ENCODE results near the gene TUBB. TPM values are rescaled to one million over a fixed set of nuclear protein-coding genes. Genes with fewer than 3 reads are reported as not detected.

Gene TUBB
- total RNA-seq, 2 experiments from 2014 or later = 1,244 to 1,346 TPM

Small RNAs within 50 kb of the gene (small RNA-seq; reads per million reads assigned to genes)
- gene RF00019 (not detected), gene RN7SL353P (not detected)

Other genes starting within 250 kb of the TUBB start
- 131 and 156 TPM in 2 replicates for gene HLA-E, start 230.8 kb upstream of the TUBB start, total RNA-seq (2014; rRNA removed; shearing (Covaris generic))
- 123 and 151 TPM in 2 replicates for gene HLA-E, start 230.8 kb upstream of the TUBB start, total RNA-seq (2022)
- gene GNL1, start 163.9 kb upstream of the TUBB start, total RNA-seq (2014; rRNA removed; shearing (Covaris generic)) = 51.2 and 66.4 TPM in 2 replicates
- 114 and 116 TPM in 2 replicates for gene GNL1, start 163.9 kb upstream of the TUBB start, total RNA-seq (2022)
- gene PRR3, start 163.1 kb upstream of the TUBB start, total RNA-seq (2014; rRNA removed; shearing (Covaris generic)) = 16.7 and 25.2 TPM in 2 replicates
- 34.9 and 36.3 TPM in 2 replicates for gene PRR3, start 163.1 kb upstream of the TUBB start, total RNA-seq (2022)
- 53.0 and 126 TPM in 2 replicates for gene ABCF1, start 148.9 kb upstream of the TUBB start, total RNA-seq (2014; rRNA removed; shearing (Covaris generic))
- 83.1 and 86.7 TPM in 2 replicates for gene ABCF1, start 148.9 kb upstream of the TUBB start, total RNA-seq (2022)
- 103 and 126 TPM in 2 replicates for gene PPP1R10, start 103.1 kb upstream of the TUBB start, total RNA-seq (2014; rRNA removed; shearing (Covaris generic))
- gene PPP1R10, start 103.1 kb upstream of the TUBB start, total RNA-seq (2022) = 150 and 155 TPM in 2 replicates
- gene MRPS18B, start 102.5 kb upstream of the TUBB start, total RNA-seq (2014; rRNA removed; shearing (Covaris generic)) = 44.2 and 59.0 TPM in 2 replicates
- gene MRPS18B, start 102.5 kb upstream of the TUBB start, total RNA-seq (2022) = 77.3 and 79.6 TPM in 2 replicates
- 4.7 and 10.4 TPM in 2 replicates for gene ATAT1, start 93.5 kb upstream of the TUBB start, total RNA-seq (2014; rRNA removed; shearing (Covaris generic))
- 17.8 and 19.6 TPM in 2 replicates for gene ATAT1, start 93.5 kb upstream of the TUBB start, total RNA-seq (2022)
- 9.1 and 14.7 TPM in 2 replicates for gene C6orf136, start 73.2 kb upstream of the TUBB start, total RNA-seq (2014; rRNA removed; shearing (Covaris generic))
- 26.7 and 29.5 TPM in 2 replicates for gene C6orf136, start 73.2 kb upstream of the TUBB start, total RNA-seq (2022)
- gene DHX16, start 47.3 kb upstream of the TUBB start, total RNA-seq (2014; rRNA removed; shearing (Covaris generic)) = 27.1 and 30.5 TPM in 2 replicates
- gene DHX16, start 47.3 kb upstream of the TUBB start, total RNA-seq (2022) = 32.1 and 37.5 TPM in 2 replicates
- gene PPP1R18, start 33.7 kb upstream of the TUBB start, total RNA-seq (2014; rRNA removed; shearing (Covaris generic)) = 65.2 and 66.9 TPM in 2 replicates
- 106 and 109 TPM in 2 replicates for gene PPP1R18, start 33.7 kb upstream of the TUBB start, total RNA-seq (2022)
- 13.6 and 18.6 TPM in 2 replicates for gene NRM, start 29.4 kb upstream of the TUBB start, total RNA-seq (2014; rRNA removed; shearing (Covaris generic))
- gene NRM, start 29.4 kb upstream of the TUBB start, total RNA-seq (2022) = 36.7 and 44.0 TPM in 2 replicates
- gene MDC1, start 3.1 kb upstream of the TUBB start, total RNA-seq (2014; rRNA removed; shearing (Covaris generic)) = 35.0 and 41.6 TPM in 2 replicates
- gene MDC1, start 3.1 kb upstream of the TUBB start, total RNA-seq (2022) = 107 and 133 TPM in 2 replicates
- gene FLOT1, start 22.3 kb downstream of the TUBB start, total RNA-seq (2014; rRNA removed; shearing (Covaris generic)) = 66.7 and 70.7 TPM in 2 replicates
- 108 and 117 TPM in 2 replicates for gene FLOT1, start 22.3 kb downstream of the TUBB start, total RNA-seq (2022)
- gene IER3, start 24.2 kb downstream of the TUBB start, total RNA-seq (2014; rRNA removed; shearing (Covaris generic)) = 0.51 and 2.8 TPM in 2 replicates
- gene IER3, start 24.2 kb downstream of the TUBB start, total RNA-seq (2022) = 1.3 and 1.6 TPM in 2 replicates
- gene DDR1, start 164.2 kb downstream of the TUBB start, total RNA-seq (2014; rRNA removed; shearing (Covaris generic)) = 14.0 and 15.4 TPM in 2 replicates
- gene DDR1, start 164.2 kb downstream of the TUBB start, total RNA-seq (2022) = 24.6 and 30.3 TPM in 2 replicates
- 30.5 and 38.4 TPM in 2 replicates for gene GTF2H4, start 187.9 kb downstream of the TUBB start, total RNA-seq (2014; rRNA removed; shearing (Covaris generic))
- gene GTF2H4, start 187.9 kb downstream of the TUBB start, total RNA-seq (2022) = 45.8 and 48.7 TPM in 2 replicates
- gene VARS2, start 193.9 kb downstream of the TUBB start, total RNA-seq (2014; rRNA removed; shearing (Covaris generic)) = 71.4 and 81.8 TPM in 2 replicates
- 98.9 and 105 TPM in 2 replicates for gene VARS2, start 193.9 kb downstream of the TUBB start, total RNA-seq (2022)
- not detected in 2 replicates for gene SFTA2, start 211.8 kb downstream of the TUBB start, total RNA-seq (2014; rRNA removed; shearing (Covaris generic))
- not detected in 2 replicates for gene SFTA2, start 211.8 kb downstream of the TUBB start, total RNA-seq (2022)
- not detected in 2 replicates for gene MUCL3, start 220.6 kb downstream of the TUBB start, total RNA-seq (2014; rRNA removed; shearing (Covaris generic))
- gene MUCL3, start 220.6 kb downstream of the TUBB start, total RNA-seq (2022) = not detected in 2 replicates

Measured in OCI-LY7 (cell line).